ENCODE data around the gene GTF3A.
"Not testable (repeated sequence)": the region's sequence is repeated elsewhere in the genome, so short reads cannot be mapped to it uniquely, and the experiment has no call there.

DNA sequence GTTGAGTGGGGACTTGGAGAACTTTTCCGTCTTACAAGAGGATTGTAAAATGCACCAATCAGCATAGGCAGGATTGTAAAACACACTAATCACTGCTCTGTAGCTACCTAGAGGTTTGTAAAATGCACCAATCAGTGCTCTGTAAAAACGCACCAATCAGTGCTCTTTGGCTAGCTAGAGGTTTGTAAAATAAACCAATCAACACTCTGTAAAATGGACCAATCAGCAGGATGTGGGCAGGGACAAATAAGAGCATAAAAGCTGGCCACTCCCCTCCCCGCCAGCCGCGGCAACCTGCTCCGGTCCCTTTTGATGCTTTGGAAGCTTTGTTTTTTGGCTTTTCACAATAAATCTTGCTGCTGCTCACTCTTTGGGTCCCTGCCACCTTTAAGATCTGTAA lies 24.0 kb upstream of the GTF3A start:
- TF ChIP-seq, protein P1, sequence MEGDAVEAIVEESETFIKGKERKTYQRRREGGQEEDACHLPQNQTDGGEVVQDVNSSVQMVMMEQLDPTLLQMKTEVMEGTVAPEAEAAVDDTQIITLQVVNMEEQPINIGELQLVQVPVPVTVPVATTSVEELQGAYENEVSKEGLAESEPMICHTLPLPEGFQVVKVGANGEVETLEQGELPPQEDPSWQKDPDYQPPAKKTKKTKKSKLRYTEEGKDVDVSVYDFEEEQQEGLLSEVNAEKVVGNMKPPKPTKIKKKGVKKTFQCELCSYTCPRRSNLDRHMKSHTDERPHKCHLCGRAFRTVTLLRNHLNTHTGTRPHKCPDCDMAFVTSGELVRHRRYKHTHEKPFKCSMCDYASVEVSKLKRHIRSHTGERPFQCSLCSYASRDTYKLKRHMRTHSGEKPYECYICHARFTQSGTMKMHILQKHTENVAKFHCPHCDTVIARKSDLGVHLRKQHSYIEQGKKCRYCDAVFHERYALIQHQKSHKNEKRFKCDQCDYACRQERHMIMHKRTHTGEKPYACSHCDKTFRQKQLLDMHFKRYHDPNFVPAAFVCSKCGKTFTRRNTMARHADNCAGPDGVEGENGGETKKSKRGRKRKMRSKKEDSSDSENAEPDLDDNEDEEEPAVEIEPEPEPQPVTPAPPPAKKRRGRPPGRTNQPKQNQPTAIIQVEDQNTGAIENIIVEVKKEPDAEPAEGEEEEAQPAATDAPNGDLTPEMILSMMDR (conservative IDR thresholded peaks at IDR 0.05; ENCODE audit: low read length): not testable (repeated sequence)
- TF ChIP-seq EZH2phosphoT487 (IDR thresholded peaks at IDR 0.05; ENCODE audit: borderline replicate concordance, low read depth, low read length): not testable (repeated sequence)
